Fibroblast of lung (primary cell): ENCODE results near the gene OR10A4. TPM values are rescaled to one million over a fixed set of nuclear protein-coding genes. Genes with fewer than 3 reads are reported as not detected.
A peak's percentile ranks its signal among the peaks of the same experiment; 100 is the strongest.

Experiments used
- DNase-seq, 2 donors: peaks; one replicate each; pipeline versions ENCODE4 v3.0.0 to v3.0.0-alpha.2; 2010; ENCODE audit warnings: low read depth in 2 of 2
- H2AFZ ChIP-seq: 2 replicates; pipeline ENCODE4 v1.5.1; 2012; ENCODE audit warnings: low read length, control low read depth, inconsistent platforms
- H3K27ac ChIP-seq: 2 replicates; pipeline ENCODE4 v1.5.1; 2011; ENCODE audit warnings: low read length, control low read depth; ENCODE audit not compliant: insufficient read depth
- H3K27me3 ChIP-seq: 2 replicates; pipeline ENCODE4 v1.5.1; 2011; ENCODE audit warnings: mild to moderate bottlenecking, low read length; ENCODE audit not compliant: control insufficient read depth, insufficient read depth
- H3K36me3 ChIP-seq: 2 replicates; pipeline ENCODE4 v1.5.1; 2011; ENCODE audit warnings: low read length; ENCODE audit not compliant: control insufficient read depth, insufficient read depth
- H3K4me1 ChIP-seq: 2 replicates; pipeline ENCODE4 v1.5.1; 2011; ENCODE audit warnings: low read length; ENCODE audit not compliant: control insufficient read depth, insufficient read depth; ENCODE audit errors: extremely low read depth
- H3K4me2 ChIP-seq: 2 replicates; pipeline ENCODE4 v1.5.1; 2011; ENCODE audit warnings: low read length, control low read depth; ENCODE audit not compliant: insufficient read depth; ENCODE audit errors: extremely low read depth
- H3K4me3 ChIP-seq, 4 experiments: fragments of 200-600 bp in 1 of 4; sonication (generic) in 1 of 4; replicated peaks in 1 of 4; 2 replicates each; pipeline ENCODE4 v1.5.1; 2011 to 2016; ENCODE audit warnings: low read length in 4 of 4, low read depth in 3 of 4, mild to moderate bottlenecking in 3 of 4, control low read depth in 2 of 4, inconsistent platforms in 1 of 4, mixed read lengths in 1 of 4; ENCODE audit not compliant: insufficient read depth in 1 of 4; ENCODE audit errors: control extremely low read depth in 1 of 4
- H3K79me2 ChIP-seq: 2 replicates; pipeline ENCODE4 v1.5.1; 2012; ENCODE audit warnings: mild to moderate bottlenecking, low read length, inconsistent platforms; ENCODE audit not compliant: control insufficient read depth, insufficient read depth
- H3K9ac ChIP-seq: 2 replicates; pipeline ENCODE4 v1.5.1; 2011; ENCODE audit warnings: mild to moderate bottlenecking, low read length, control low read depth; ENCODE audit not compliant: insufficient read depth
- H3K9me3 ChIP-seq: 2 replicates; pipeline ENCODE4 v1.5.1; 2012; ENCODE audit warnings: low read depth, low read length; ENCODE audit not compliant: control insufficient read depth, insufficient read depth
- H4K20me1 ChIP-seq: 2 replicates; pipeline ENCODE4 v1.5.1; 2011; ENCODE audit warnings: low read length; ENCODE audit not compliant: control insufficient read depth, insufficient read depth; ENCODE audit errors: extremely low read depth
- CTCF ChIP-seq, 2 donors: IDR thresholded peaks in 1 of 2; conservative IDR thresholded peaks in 1 of 2; 1 replicate in 1 of 2; 2 replicates in 1 of 2; pipeline ENCODE4 v1.5.1; 2011 to 2012; ENCODE audit warnings: low read length in 2 of 2, control low read depth in 1 of 2, inconsistent platforms in 1 of 2, low read depth in 1 of 2, mild to moderate bottlenecking in 1 of 2
- EZH2 ChIP-seq: IDR thresholded peaks from 2 replicates; pipeline ENCODE4 v1.5.1; 2012; ENCODE audit warnings: low read length, control low read depth, mild to moderate bottlenecking; ENCODE audit errors: missing control alignments
- polyA plus RNA-seq, 2 donors: library from polyadenylated mRNA; depleted of rRNA in 1 of 2; stranded (reverse) in 1 of 2; unstranded in 1 of 2; fragments of >200 nt; gene quantifications; 2 replicates each; pipeline ENCODE4 v1.2.1, GENCODE V29; 2011 to 2012; ENCODE audit warnings: missing spikeins in 1 of 2
- total RNA-seq: library from RNA; depleted of rRNA; stranded (reverse); fragments of >200 nt; gene quantifications from 2 replicates; pipeline ENCODE4 v1.2.1, GENCODE V29; 2014

Gene OR10A4
- total and polyA plus RNA-seq, 2 donors (not counting 1 experiment from before 2014, with no cell fraction given), result not detected

- no peaks in the 10 kb centered on the region for H3K27me3 ChIP-seq
- H4K20me1 ChIP-seq, result no peaks in the 10 kb centered on the region
- H3K9ac ChIP-seq, result no peak overlapping the region
- no peaks in the 10 kb centered on the region for H3K9me3 ChIP-seq
- H2AFZ ChIP-seq, result no peak overlapping the region
- no peaks in the 10 kb centered on the region for H3K4me1 ChIP-seq
- no peaks in the 10 kb centered on the region for H3K36me3 ChIP-seq
- no peak overlapping the region for H3K4me3 ChIP-seq
- TF ChIP-seq EZH2 (no peak), CTCF (conservative IDR thresholded peaks at IDR 0.05 in 1 of 2, IDR thresholded peaks at IDR 0.05 in 1 of 2; ENCODE audit: low read depth in 1 of 2, low read length in 2 of 2) (no peak)
- H3K79me2 ChIP-seq, result no peaks in the 10 kb centered on the region
- no peak overlapping the region for H3K4me2 ChIP-seq
- peak in 1 of 2 donors; percentile 49 for DNase-seq
- H3K27ac ChIP-seq, result no peak overlapping the region
Observed at GRCh38 chr11:6855971-6856541, 20.4 kb upstream of the OR10A4 start.

GRCh38 chr11:6856871-6857270 lies 19.6 kb upstream of the OR10A4 start:
- Histone ChIP-seq H3K27ac (no peak overlapping the region), H3K4me1 (no peaks in the 10 kb centered on the region), H4K20me1 (no peaks in the 10 kb centered on the region), H3K79me2 (no peaks in the 10 kb centered on the region), H3K36me3 (no peaks in the 10 kb centered on the region), H3K9me3 (no peaks in the 10 kb centered on the region), H3K4me3 (no peak overlapping the region), H3K27me3 (no peaks in the 10 kb centered on the region), H2AFZ (no peak overlapping the region), H3K9ac (no peak overlapping the region), H3K4me2 (no peak overlapping the region)
- TF ChIP-seq CTCF (conservative IDR thresholded peaks at IDR 0.05 in 1 of 2, IDR thresholded peaks at IDR 0.05 in 1 of 2; ENCODE audit: low read depth in 1 of 2, low read length in 2 of 2) (no peak), EZH2 (no peak)
- peak in 1 of 2 donors; percentile 0 for DNase-seq

- TF ChIP-seq EZH2 (no peak), CTCF (conservative IDR thresholded peaks at IDR 0.05 in 1 of 2, IDR thresholded peaks at IDR 0.05 in 1 of 2; ENCODE audit: low read depth in 1 of 2, low read length in 2 of 2) (no peak)
Observed at GRCh38 chr11:6862961-6863360, 13.5 kb upstream of the OR10A4 start, which contains the start of gene OR10A2. Gene OR10A2, plus strand, starts transcription at chr11:6863057. Its CDS starts 6,698 bp downstream, at chr11:6869755.

More at GRCh38 chr11:6862961-6863360, 13.5 kb upstream of the OR10A4 start, which contains the start of gene OR10A2:
- Histone ChIP-seq H3K4me1 (no peaks in the 10 kb centered on the region), H2AFZ (no peak within 1 kb of the TSS), H3K9me3 (no peaks in the 10 kb centered on the region), H3K79me2 (no peaks in the 10 kb centered on the region), H3K4me3 (no peak within 1 kb of the TSS), H3K36me3 (no peaks in the 10 kb centered on the region), H4K20me1 (no peaks in the 10 kb centered on the region), H3K9ac (no peak within 1 kb of the TSS), H3K27me3 (no peaks in the 10 kb centered on the region), H3K27ac (no peak within 1 kb of the TSS), H3K4me2 (no peak within 1 kb of the TSS)
- no peak for DNase-seq
